Amniotic stem cell (primary cell): ENCODE data around the gene SFMBT1.

Experiments
- DNase-seq: peaks from one replicate; lab custom pipeline; 2025; lab: John Stamatoyannopoulos, UW

SFMBT1 gene

DNA sequence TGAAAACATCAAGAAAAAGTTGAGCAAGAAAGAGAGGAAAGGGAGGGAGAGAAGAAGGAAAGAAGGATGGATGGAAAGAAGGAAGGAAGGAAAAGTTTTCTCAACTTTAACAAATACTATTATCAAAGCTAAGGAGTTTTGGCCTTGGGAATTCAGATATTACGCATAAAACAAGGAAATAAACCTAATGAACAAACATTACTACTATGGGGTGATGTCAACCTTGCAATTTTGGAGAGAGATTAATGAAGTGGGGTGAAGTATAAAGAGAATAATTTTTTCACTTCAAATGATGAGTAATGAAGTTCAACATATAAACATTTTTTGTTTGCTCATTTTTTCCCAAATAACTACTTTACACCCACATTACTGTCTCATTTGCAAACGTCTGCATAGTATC, 55.2 kb downstream of the SFMBT1 start:
- no peak for DNase-seq

DNA sequence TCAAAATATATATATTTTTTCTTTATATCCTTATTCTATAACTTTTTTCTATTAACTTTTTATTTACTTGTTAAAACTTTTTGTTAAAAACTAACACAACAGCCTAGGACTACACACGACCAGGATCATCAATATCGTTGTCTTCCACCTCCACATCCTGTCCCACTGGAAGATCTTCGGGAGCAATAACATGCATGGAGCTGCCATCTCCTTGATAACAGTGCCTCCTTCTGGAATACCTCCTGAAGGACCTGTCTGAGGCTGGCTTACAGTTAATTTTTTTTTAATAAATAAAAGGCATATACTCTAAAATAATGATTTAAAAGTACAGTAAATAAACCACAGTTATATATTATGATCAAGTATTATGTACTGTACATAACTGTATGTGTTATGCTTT, 58.9 kb downstream of the SFMBT1 start:
- no peak for DNase-seq

DNA sequence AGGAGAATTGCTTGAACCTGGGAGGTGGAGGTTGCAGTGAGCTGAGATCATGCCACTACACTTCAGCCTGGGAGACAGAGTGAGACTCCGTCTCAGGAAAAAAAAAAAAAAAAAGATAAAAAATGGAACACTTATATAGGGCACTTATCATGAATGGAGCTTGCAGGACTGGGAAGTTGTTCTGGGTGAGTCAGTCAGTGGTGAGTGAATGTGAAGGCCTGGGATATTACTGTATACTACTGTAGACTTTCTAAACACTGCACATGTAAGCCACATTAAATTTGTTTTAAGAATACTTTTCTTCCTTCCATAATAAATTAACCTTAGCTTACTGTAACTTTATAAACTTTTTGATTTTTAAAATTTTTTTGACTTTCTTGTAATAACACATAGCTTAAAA, 59.8 kb downstream of the SFMBT1 start:
- no peak for DNase-seq

- DNase-seq = no peak
These were observed 62.0 kb downstream of the SFMBT1 start for GRCh38 chr3:52983828-52984227.

GRCh38 chr3:52983336-52983807, 62.5 kb downstream of the SFMBT1 start:
- no peak for DNase-seq

DNA sequence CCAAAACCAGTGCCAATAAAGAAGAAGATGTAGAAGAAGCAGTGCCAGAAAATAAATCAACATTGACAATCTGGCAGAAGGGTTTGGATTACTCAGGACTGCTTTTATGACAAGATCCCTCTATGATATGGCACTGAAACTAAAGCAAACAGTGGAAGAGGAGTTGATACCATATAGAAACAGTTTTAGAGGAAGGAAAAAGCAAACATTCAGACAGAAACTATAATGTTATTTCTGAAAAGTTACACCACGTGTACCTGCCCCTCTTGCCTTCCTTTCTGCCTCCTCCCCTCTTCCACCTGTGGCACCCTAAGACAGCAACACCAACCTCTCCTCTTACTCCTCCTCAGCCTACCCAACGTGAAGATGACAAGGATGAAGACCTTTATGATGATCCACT, 63.0 kb downstream of the SFMBT1 start:
- no peak for DNase-seq

- no peak for DNase-seq
These were observed 66.5 kb downstream of the SFMBT1 start for GRCh38 chr3:52979190-52979983.

DNA sequence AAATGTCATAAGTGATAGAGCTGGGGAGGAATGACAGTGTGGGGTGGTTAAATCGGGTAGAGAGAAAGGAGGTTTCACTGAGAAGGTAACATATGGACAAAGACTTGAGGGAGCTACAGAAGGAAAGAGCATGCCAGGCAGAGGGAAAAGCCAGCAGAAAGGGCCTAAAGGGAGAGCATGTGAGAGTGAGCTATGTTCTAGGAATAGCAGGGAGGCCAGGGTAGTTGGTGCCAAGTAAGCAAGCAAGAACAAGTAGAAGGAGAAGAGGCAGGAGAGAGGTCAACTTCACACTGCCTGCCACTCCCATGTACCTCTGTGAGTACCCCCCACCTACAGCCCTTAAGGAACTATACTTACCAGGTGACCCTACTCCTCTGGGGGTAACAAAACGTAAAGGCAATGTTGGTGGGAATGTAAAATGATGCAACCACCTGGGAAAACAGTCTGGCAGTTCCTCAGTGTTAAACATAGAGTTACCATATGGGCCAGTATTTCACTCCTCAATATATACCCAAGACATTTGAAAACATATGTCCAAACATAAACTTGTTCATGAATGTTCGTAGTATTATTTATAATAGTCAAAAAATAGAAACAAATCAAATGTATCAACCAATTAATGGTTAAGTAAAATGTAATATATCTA, 67.6 kb downstream of the SFMBT1 start:
- no peak for DNase-seq

- DNase-seq = no peak
These were observed 72.1 kb downstream of the SFMBT1 start for GRCh38 chr3:52973806-52974205.

DNA sequence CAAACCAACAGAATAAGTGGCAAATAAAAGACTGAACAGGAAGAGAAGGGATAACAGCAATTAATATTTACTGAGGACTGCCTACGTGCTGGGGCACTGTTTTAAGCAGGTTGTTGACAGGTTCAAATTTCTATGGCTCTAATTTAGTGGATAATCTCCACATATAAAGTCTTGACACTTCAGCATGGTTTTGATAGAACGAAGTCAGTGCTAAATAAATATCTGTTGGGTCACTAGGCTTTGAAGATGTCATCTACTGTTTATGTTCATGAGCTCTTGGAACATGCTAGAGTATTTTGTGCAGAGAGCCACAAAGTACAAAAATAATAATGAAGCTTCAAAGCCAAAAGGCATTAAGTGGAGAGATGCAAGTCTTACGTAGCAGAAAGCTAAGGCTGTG, 74.0 kb downstream of the SFMBT1 start:
- DNase-seq = no peak

DNA sequence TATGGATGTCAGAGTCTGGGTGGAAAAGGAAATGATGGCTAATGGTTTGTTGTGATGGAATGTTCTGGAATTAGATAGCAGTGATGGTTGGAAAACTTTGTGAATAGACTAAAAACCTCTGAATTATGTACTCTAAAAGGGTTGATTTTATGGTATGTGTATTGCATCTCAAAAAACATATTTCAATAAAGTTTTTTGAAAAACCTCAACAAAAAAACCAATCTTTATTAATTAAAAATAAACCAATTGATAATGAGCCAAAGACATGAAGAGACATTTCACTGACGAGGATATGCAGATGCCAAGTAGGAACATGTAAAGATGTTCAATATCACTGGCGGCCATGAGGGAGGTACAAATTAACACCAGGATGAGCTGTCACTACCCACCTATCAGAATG, 78.5 kb downstream of the SFMBT1 start:
- no peak for DNase-seq

DNA sequence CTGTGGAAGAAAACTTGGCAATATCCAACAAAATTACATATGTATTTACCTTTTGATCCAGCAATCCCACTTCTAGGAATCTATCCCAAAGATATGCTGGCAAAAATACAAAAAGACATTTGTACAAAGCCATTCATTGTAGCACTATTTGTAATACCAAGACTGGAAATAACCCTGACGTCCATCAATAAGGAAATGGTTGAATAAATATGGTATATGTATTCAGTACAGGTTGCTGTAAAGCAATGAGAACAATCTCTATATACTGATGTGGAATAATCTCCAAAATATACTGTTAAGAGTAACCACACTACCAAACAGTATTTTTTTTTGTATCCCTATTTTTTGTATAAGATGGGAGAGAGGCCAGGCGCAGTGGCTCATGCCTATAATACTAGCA, 83.7 kb downstream of the SFMBT1 start:
- no peak for DNase-seq

DNA sequence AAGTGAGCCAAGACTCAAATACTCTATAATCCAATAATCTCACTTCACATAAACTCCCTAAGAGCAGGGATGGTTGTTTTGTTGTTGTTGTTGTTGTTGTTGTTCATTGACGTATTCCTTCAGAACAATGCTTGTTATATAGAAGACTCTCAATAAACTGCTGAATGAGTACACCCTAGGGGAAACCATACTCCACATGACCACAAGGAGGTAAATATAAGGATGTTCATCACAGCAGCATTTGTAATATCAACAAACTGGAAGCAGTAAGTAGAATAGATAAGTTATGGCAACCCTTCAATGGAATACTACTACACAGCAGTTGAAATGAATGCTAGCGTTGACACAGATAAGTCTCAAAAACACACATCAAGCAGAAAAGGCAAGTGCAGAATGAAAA, 86.1 kb downstream of the SFMBT1 start:
- DNase-seq = no peak

GRCh38 chr3:52939600-52939999, 106.3 kb downstream of the SFMBT1 start:
- no peak for DNase-seq

DNA sequence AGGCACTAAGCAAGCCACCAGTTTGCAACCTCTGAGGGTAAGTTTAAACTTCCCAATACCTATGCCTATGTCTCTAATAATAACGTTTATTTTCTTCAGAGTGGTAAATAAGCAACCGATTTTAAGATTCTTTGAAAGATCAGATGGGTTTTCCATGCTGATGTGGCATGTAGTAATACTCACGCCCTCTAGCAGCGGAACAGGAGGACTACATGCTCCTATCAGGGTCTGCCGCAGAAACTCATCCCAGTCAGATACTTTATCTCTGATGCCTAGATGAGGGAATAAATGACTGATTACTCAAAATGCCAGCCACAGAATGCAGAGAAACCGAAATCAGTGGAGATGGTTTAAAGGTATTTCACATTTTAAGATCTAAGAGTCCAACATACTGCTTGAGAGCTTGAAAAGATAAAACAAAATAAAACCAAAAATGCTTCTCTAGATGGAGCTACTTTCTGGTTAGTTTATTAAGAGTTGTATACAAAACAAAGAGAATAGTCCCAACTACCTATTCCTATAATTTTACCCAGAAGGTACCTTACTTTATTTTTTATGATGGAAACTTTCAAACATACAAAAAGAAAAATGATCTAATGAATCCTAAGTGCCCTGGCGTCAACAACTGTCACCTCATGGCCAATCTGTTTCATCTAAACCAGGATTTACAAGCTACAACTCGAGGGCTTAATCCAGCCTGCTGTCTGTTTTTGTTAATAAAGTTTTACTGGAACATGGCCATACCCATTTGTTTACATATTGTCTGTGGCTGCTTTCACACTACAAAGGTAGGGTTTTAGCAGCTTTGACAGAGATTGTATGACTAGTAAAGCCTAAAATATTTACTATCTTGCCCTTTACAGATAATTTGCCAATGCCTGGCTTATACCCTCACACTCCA, 111.0 kb downstream of the SFMBT1 start:
- DNase-seq = peak; percentile 33

- no peak for DNase-seq
These were observed 114.0 kb downstream of the SFMBT1 start for GRCh38 chr3:52931889-52932288.

DNA sequence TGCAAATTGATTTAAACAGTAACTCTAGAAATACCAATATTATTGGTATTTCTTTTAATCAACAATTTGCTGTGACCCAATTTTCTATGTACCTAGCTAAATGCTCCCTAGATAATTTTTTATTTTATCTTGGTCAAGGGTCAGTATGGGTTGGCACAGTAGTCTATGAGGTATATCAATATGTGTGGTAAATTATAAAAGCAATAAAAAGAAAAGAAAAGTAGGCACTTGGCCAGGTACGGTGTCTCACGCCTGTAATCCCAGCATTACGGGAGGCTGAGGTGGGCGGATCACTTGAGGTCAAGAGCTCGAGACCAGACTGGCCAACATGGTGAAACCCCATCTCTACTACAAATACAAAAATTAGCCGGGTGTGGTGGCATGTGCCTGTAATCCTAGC, 114.5 kb downstream of the SFMBT1 start:
- DNase-seq = no peak

GRCh38 chr3:52930748-52931147, 115.1 kb downstream of the SFMBT1 start:
- DNase-seq = no peak

- no peak for DNase-seq
These were observed 119.3 kb downstream of the SFMBT1 start for GRCh38 chr3:52926554-52926953.

DNA sequence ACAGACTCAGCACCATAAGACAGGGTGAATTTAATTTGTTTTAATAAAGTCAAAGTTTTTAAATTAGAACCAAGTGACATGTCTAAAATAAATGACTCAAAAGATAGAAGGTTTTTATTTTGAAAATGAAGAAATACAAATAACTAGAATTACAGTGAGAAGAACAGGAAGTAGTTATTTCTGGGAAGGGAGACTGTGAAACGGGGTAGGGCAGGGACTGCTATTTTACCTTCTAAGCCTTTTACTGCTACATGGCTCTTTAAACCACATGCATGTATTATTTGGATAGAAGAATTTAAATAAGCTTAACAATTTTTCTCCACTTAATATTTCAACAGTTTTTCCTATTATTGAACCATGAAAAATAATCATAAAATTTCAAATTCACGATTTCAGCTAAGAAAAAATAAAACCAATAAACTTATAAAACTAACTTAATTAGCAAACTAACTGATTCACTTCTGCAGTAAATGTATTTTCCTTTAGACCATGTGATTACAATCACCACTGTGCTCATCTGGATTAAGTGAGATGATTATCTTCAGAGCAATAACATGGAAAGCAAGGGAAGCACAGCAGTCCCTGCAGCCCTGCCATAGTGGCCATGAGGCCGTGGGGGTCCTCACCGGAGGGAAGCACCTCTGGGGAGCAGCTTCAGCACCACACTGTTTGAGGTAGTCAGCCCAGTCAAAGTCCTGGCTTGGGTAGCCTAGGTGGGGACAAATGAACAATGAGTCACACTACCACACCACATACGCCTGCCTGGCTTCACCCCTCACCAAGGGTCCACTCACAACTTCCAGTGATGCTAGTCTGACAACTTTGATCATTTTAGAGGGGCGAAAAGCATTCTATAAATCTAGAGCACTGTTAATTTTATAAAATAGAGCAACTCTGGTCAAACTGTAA, 120.2 kb downstream of the SFMBT1 start:
- DNase-seq = no peak

DNA sequence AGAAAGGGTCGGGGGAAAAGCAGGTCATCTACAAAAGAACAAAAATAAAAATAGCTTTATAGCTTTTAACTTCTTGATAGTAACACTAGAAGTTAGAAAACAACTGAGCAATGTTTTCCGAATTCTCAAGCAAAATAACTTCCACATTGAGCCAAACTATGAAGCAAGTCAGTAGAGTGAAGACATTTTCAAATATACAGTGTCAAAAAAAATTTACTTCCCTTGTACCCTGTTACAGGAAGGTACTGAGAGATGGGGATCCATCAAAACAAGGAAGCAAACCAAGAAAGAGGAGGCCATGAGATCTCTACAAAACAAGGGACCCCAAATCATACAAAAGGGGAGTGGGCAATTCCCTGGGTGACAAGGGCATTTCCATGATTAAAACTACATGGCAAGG, 121.9 kb downstream of the SFMBT1 start:
- DNase-seq = no peak

DNA sequence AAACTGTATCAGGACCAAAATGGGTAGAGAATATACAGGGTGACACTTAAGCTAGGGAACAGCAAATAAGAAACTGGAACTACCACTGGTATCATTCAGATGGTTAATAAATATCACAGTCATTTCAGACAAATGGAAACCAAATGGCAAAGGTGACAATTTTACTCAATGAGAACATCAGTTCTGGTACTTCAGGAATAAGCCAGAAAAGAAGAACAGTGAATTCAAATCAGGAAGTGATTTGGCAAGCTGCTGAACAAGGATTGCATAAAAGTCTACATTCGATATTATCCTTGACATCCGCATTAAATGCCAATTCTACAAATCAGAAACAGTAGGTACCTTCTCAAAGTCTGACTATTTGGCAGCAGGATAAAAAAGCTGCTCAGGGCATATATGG, 125.0 kb downstream of the SFMBT1 start:
- DNase-seq = no peak
